HEK293 (cell line): ENCODE data around the gene PEAK3.

Source experiments
- CTCF ChIA-PET: fragments of 350-600 bp; formaldehyde crosslinking; extraction: SDS; loops from one replicate; lab custom pipeline; 2021; ENCODE audit warnings: antibody characterized with exemption; lab: Yijun Ruan, JAX
- POLR2A ChIA-PET: fragments of 300-600 bp; formaldehyde crosslinking; extraction: SDS; loops from one replicate; lab custom pipeline; 2020; ENCODE audit warnings: antibody characterized with exemption, inconsistent platforms; lab: Yijun Ruan, JAX
- H3K27ac ChIP-seq: fragments of 200-500 bp; sonication (Bioruptor generic); 2 replicates; pipeline ENCODE4 v1.5.1; 2014; ENCODE audit warnings: low read depth, low read length, control low read depth, inconsistent platforms; ENCODE audit errors: extremely low read depth
- H3K36me3 ChIP-seq, 2 experiments: fragments of 200-500 bp in 1 of 2; sonication (Bioruptor generic) in 1 of 2; 1 replicate in 1 of 2; 2 replicates in 1 of 2; pipeline ENCODE4 v1.5.1; 2014 to 2017; ENCODE audit warnings: inconsistent platforms in 2 of 2, low read length in 2 of 2; ENCODE audit not compliant: control insufficient read depth in 2 of 2, insufficient read depth in 1 of 2
- H3K4me1 ChIP-seq: fragments of 200-500 bp; sonication (Bioruptor generic); 2 replicates; pipeline ENCODE4 v1.5.1; 2014; ENCODE audit warnings: mild to moderate bottlenecking, low read length, inconsistent platforms; ENCODE audit not compliant: control insufficient read depth, insufficient read depth
- H3K4me3 ChIP-seq: 2 replicates; pipeline ENCODE4 v1.5.1; 2011; ENCODE audit warnings: low read depth, mild to moderate bottlenecking, control low read depth, low read length, moderate library complexity
- H3K9me3 ChIP-seq: fragments of 200-500 bp; sonication (Bioruptor generic); 2 replicates; pipeline ENCODE4 v1.5.1; 2014; ENCODE audit warnings: low read depth, low read length, inconsistent platforms; ENCODE audit not compliant: control insufficient read depth, insufficient read depth
- BCL6B ChIP-seq: fragments of 450-650 bp; formaldehyde crosslinking; IDR thresholded peaks from 2 replicates; pipeline ENCODE4 v1.5.1; 2017; ENCODE audit warnings: missing biosample characterization, missing genetic modification characterization
- GLIS2 ChIP-seq: fragments of 450-650 bp; formaldehyde crosslinking; IDR thresholded peaks from 2 replicates; pipeline ENCODE4 v1.5.1; 2016; ENCODE audit warnings: missing biosample characterization, missing genetic modification characterization
- SCRT1 ChIP-seq: fragments of 450-650 bp; formaldehyde crosslinking; IDR thresholded peaks from 2 replicates; pipeline ENCODE4 v1.5.1; 2016; ENCODE audit warnings: missing biosample characterization, missing genetic modification characterization, borderline replicate concordance
- SETDB1 ChIP-seq: IDR thresholded peaks from one replicate; pipeline ENCODE4 v1.6.1; 2017; ENCODE audit warnings: mild to moderate bottlenecking, low read length, moderate library complexity, mixed read lengths; ENCODE audit not compliant: insufficient read length
- SP2 ChIP-seq: fragments of 450-650 bp; formaldehyde crosslinking; IDR thresholded peaks from 2 replicates; pipeline ENCODE4 v1.5.1; 2016; ENCODE audit warnings: missing biosample characterization, missing genetic modification characterization
- WT1 ChIP-seq: fragments of 450-650 bp; formaldehyde crosslinking; IDR thresholded peaks from 2 replicates; pipeline ENCODE4 v1.5.1; 2016; ENCODE audit warnings: missing biosample characterization, missing genetic modification characterization
- ZBTB10 ChIP-seq: fragments of 450-650 bp; formaldehyde crosslinking; IDR thresholded peaks from 2 replicates; pipeline ENCODE4 v1.5.1; 2016; ENCODE audit warnings: missing biosample characterization, missing genetic modification characterization
- ZEB2 ChIP-seq: fragments of 450-650 bp; formaldehyde crosslinking; IDR thresholded peaks from 2 replicates; pipeline ENCODE4 v1.5.1; 2016; ENCODE audit warnings: missing biosample characterization, missing genetic modification characterization
- ZFP37 ChIP-seq: fragments of 450-650 bp; formaldehyde crosslinking; IDR thresholded peaks from 2 replicates; pipeline ENCODE4 v1.5.1; 2016; ENCODE audit warnings: missing biosample characterization, missing genetic modification characterization
- ZFP69B ChIP-seq: fragments of 450-650 bp; formaldehyde crosslinking; IDR thresholded peaks from 2 replicates; pipeline ENCODE4 v1.5.1; 2016; ENCODE audit warnings: missing biosample characterization, missing genetic modification characterization
- ZIC2 ChIP-seq: fragments of 450-650 bp; formaldehyde crosslinking; IDR thresholded peaks from 2 replicates; pipeline ENCODE4 v1.5.1; 2016; ENCODE audit warnings: missing biosample characterization, missing genetic modification characterization
- ZNF10 ChIP-seq: fragments of 450-650 bp; formaldehyde crosslinking; IDR thresholded peaks from 2 replicates; pipeline ENCODE4 v1.5.1; 2017; ENCODE audit warnings: missing biosample characterization, missing genetic modification characterization
- ZNF132 ChIP-seq: fragments of 450-650 bp; formaldehyde crosslinking; IDR thresholded peaks from 2 replicates; pipeline ENCODE4 v1.5.1; 2017; ENCODE audit warnings: missing biosample characterization, missing genetic modification characterization, borderline replicate concordance
- ZNF157 ChIP-seq: fragments of 450-650 bp; formaldehyde crosslinking; IDR thresholded peaks from 2 replicates; pipeline ENCODE4 v1.5.1; 2016; ENCODE audit warnings: missing biosample characterization, missing genetic modification characterization
- ZNF18 ChIP-seq: fragments of 450-650 bp; formaldehyde crosslinking; IDR thresholded peaks from 2 replicates; pipeline ENCODE4 v1.5.1; 2016; ENCODE audit warnings: missing biosample characterization, missing genetic modification characterization
- ZNF221 ChIP-seq: fragments of 450-650 bp; formaldehyde crosslinking; IDR thresholded peaks from 2 replicates; pipeline ENCODE4 v1.5.1; 2017; ENCODE audit warnings: missing biosample characterization, missing genetic modification characterization, borderline replicate concordance
- ZNF248 ChIP-seq: fragments of 450-650 bp; formaldehyde crosslinking; IDR thresholded peaks from 2 replicates; pipeline ENCODE4 v1.5.1; 2017; ENCODE audit warnings: missing biosample characterization, missing genetic modification characterization
- ZNF302 ChIP-seq: fragments of 450-650 bp; formaldehyde crosslinking; IDR thresholded peaks from 2 replicates; pipeline ENCODE4 v1.5.1; 2016; ENCODE audit warnings: missing biosample characterization, missing genetic modification characterization, low read depth
- ZNF335 ChIP-seq: fragments of 450-650 bp; formaldehyde crosslinking; conservative IDR thresholded peaks from 2 replicates; pipeline ENCODE4 v1.5.1; 2016; ENCODE audit warnings: missing biosample characterization, missing genetic modification characterization
- ZNF362 ChIP-seq: fragments of 450-650 bp; formaldehyde crosslinking; IDR thresholded peaks from 2 replicates; pipeline ENCODE4 v1.5.1; 2016; ENCODE audit warnings: missing biosample characterization, missing genetic modification characterization
- ZNF521 ChIP-seq: fragments of 450-650 bp; formaldehyde crosslinking; IDR thresholded peaks from 2 replicates; pipeline ENCODE4 v1.5.1; 2017; ENCODE audit warnings: missing biosample characterization, mild to moderate bottlenecking, missing genetic modification characterization
- ZNF600 ChIP-seq: fragments of 450-650 bp; formaldehyde crosslinking; IDR thresholded peaks from 2 replicates; pipeline ENCODE4 v1.5.1; 2016; ENCODE audit warnings: missing biosample characterization, missing genetic modification characterization
- ZNF692 ChIP-seq: fragments of 450-650 bp; formaldehyde crosslinking; IDR thresholded peaks from 2 replicates; pipeline ENCODE4 v1.5.1; 2016; ENCODE audit warnings: missing biosample characterization, missing genetic modification characterization
- ZNF776 ChIP-seq: fragments of 450-650 bp; formaldehyde crosslinking; IDR thresholded peaks from 2 replicates; pipeline ENCODE4 v1.5.0; 2017; ENCODE audit warnings: missing biosample characterization, missing genetic modification characterization, borderline replicate concordance
- ZNF837 ChIP-seq: fragments of 450-650 bp; formaldehyde crosslinking; IDR thresholded peaks from 2 replicates; pipeline ENCODE4 v1.5.1; 2016; ENCODE audit warnings: missing biosample characterization, missing genetic modification characterization
- ZSCAN4 ChIP-seq: fragments of 450-650 bp; formaldehyde crosslinking; IDR thresholded peaks from 2 replicates; pipeline ENCODE4 v1.5.1; 2017; ENCODE audit warnings: missing biosample characterization, missing genetic modification characterization
- TF ChIP-seq, protein P1 (sequence below): fragments of 450-650 bp; formaldehyde crosslinking; IDR thresholded peaks from 2 replicates; pipeline ENCODE4; 2016; ENCODE audit warnings: missing biosample characterization, missing genetic modification characterization

Gene PEAK3

DNA sequence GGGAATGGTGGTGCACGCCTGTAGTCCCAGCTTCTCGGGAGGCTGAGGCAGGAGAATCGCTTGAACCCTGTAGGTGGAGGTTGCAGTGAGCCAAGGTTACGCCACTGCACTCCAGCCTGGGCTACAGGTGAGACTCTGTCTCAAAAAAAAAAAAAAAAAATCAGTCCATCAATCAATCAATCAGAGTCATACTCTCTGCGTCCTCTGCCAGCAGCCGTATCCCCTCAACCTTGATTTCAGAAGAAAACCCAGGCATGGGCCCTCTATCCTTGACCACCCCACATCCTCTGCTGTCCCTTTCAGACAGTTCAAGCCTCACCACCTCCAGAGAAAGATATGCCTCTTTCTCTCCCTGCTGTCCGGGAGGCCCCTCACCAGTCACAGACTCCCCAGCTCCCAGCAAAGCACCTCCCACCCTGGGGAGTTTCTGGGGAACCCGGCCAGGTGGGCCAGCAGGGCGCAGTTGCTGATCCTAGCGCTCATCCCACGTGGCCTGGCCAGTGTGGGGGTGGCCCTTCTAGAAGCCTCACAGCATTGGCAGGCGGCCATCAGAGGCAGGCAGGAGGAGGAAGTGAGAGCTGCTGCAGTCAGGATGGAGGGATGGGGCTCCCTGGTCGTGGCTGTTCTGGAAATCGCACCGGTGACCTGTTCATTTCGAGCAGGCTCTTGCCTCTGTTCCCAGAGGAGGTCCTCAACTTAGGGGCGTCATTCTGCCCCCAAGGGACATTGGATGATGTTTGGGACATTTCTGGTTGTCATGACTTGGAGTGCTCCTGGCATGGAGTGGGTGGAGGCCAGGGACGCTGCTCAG is 15.6 kb downstream of the PEAK3 start:
- Histone ChIP-seq H3K9me3 (no peaks in the 10 kb centered on the region), H3K4me3 (no peak overlapping the region), H3K36me3 (peaks cover 0 to 2% of the 10 kb centered on the region in 2 experiments; a peak in 1 of 3 replicates), H3K27ac (no peak overlapping the region), H3K4me1 (0 out of 2 replicates have a peak, but pooled peaks cover 2% of the 10 kb centered on the region)
- ChIA-PET POLR2A (interaction anchor here (0.6 to 0.9 kb wide), 4 partner anchors 27 to 326 kb away, joined by 3 to 8 read pairs (median 4); partner anchors contain the start of gene DOT1L), CTCF (no interaction called here)
- TF ChIP-seq GLIS2 (tag by site-specific recombination): peak; percentile 53
- no peak; the same call in 1 of the 2 replicates for TF ChIP-seq ZBTB10 (tag by site-specific recombination)
- no peak for TF ChIP-seq ZNF521 (tag by site-specific recombination)
- TF ChIP-seq ZNF221 (tag by site-specific recombination): no peak
- TF ChIP-seq SCRT1 (tag by site-specific recombination): peak; percentile 67; the same call in 1 of the 2 replicates
- TF ChIP-seq ZNF837 (tag by site-specific recombination): no peak
- TF ChIP-seq ZSCAN4 (tag by site-specific recombination): no peak
- TF ChIP-seq ZNF600 (tag by site-specific recombination): peak; percentile 76
- TF ChIP-seq BCL6B: no peak
- no peak for TF ChIP-seq ZNF776 (tag by site-specific recombination)
- TF ChIP-seq ZNF692 (tag by site-specific recombination): no peak
- TF ChIP-seq ZFP37 (tag by site-specific recombination): no peak
- no peak for TF ChIP-seq ZNF302 (tag by site-specific recombination)
- TF ChIP-seq SETDB1: no peak
- TF ChIP-seq ZNF335 (tag by site-specific recombination): peak; percentile 49
- no peak for TF ChIP-seq ZNF10 (tag by site-specific recombination)
- TF ChIP-seq ZNF362 (tag by site-specific recombination): no peak
- TF ChIP-seq ZNF132 (tag by site-specific recombination): no peak
- no peak for TF ChIP-seq ZNF157 (tag by site-specific recombination)
- TF ChIP-seq WT1 (tag by site-specific recombination): no peak
- no peak for TF ChIP-seq SP2
- peak; percentile 73 for TF ChIP-seq ZIC2 (tag by site-specific recombination)
- no peak; the same call in 1 of the 2 replicates for TF ChIP-seq ZEB2
- TF ChIP-seq ZFP69B (tag by site-specific recombination): no peak
- TF ChIP-seq, protein P1, sequence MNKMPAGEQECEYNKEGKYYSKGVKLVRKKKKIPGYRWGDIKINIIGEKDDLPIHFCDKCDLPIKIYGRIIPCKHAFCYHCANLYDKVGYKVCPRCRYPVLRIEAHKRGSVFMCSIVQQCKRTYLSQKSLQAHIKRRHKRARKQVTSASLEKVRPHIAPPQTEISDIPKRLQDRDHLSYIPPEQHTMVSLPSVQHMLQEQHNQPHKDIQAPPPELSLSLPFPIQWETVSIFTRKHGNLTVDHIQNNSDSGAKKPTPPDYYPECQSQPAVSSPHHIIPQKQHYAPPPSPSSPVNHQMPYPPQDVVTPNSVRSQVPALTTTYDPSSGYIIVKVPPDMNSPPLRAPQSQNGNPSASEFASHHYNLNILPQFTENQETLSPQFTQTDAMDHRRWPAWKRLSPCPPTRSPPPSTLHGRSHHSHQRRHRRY: no peak
- no peak for TF ChIP-seq ZNF248 (tag by site-specific recombination)
- no peak for TF ChIP-seq ZNF18 (tag by site-specific recombination)
